BJ (cell line): ENCODE data around the gene CUL2. TPM values are rescaled to one million over a fixed set of nuclear protein-coding genes. Genes with fewer than 3 reads are reported as not detected.

Source experiments
- CTCF ChIA-PET: fragments of 350-600 bp; formaldehyde crosslinking; extraction: SDS; loops from one replicate; lab custom pipeline; 2021; ENCODE audit warnings: antibody characterized with exemption, inconsistent platforms; lab: Yijun Ruan, JAX
- POLR2A ChIA-PET: fragments of 300-600 bp; sonication (Branson Sonifier 250); formaldehyde crosslinking; extraction: SDS; loops from one replicate; lab custom pipeline; 2021; ENCODE audit warnings: antibody characterized with exemption; lab: Charles Lee
- DNase-seq: peaks from one replicate; pipeline ENCODE4 v3.0.0-alpha.2; 2011; ENCODE audit warnings: low read depth
- H3K27me3 ChIP-seq: 2 replicates; pipeline ENCODE4 v1.6.0; 2011; ENCODE audit warnings: low read length; ENCODE audit not compliant: control insufficient read depth, insufficient read depth
- H3K36me3 ChIP-seq: 2 replicates; pipeline ENCODE4 v1.5.1; 2011; ENCODE audit warnings: low read length; ENCODE audit not compliant: control insufficient read depth, insufficient read depth
- H3K4me3 ChIP-seq: 2 replicates; pipeline ENCODE4 v1.5.1; 2011; ENCODE audit warnings: low read depth, mild to moderate bottlenecking, control low read depth, low read length
- polyA plus RNA-seq: library from polyadenylated mRNA; depleted of rRNA; stranded (reverse); fragments of >200 nt; gene quantifications from 2 replicates; pipeline ENCODE4 v1.2.3, GENCODE V29; 2011
- TF ChIP-seq, protein P1 (sequence below): IDR thresholded peaks from 2 replicates; pipeline ENCODE4 v1.5.1; 2011; ENCODE audit warnings: low read depth, mild to moderate bottlenecking, control low read depth, inconsistent platforms, low read length, moderate library complexity; ENCODE audit not compliant: insufficient read depth

Gene CUL2
- polyA plus RNA-seq, 1 experiment: 9.4 TPM

GRCh38 chr10:35097510-35097909 lies 7.4 kb upstream of the CUL2 start:
- ChIA-PET CTCF (interaction anchor here (0.7 kb wide), 1 partner anchor 254 kb away, joined by 3 read pairs; no protein-coding TSS in a partner anchor), POLR2A (no interaction called here)
- no peak for DNase-seq
- Histone ChIP-seq H3K27me3 (peaks cover 2% of the 10 kb centered on the region; the same call in 1 of the 2 replicates), H3K4me3 (no peak overlapping the region), H3K36me3 (no peaks in the 10 kb centered on the region)
- TF ChIP-seq, protein P1, sequence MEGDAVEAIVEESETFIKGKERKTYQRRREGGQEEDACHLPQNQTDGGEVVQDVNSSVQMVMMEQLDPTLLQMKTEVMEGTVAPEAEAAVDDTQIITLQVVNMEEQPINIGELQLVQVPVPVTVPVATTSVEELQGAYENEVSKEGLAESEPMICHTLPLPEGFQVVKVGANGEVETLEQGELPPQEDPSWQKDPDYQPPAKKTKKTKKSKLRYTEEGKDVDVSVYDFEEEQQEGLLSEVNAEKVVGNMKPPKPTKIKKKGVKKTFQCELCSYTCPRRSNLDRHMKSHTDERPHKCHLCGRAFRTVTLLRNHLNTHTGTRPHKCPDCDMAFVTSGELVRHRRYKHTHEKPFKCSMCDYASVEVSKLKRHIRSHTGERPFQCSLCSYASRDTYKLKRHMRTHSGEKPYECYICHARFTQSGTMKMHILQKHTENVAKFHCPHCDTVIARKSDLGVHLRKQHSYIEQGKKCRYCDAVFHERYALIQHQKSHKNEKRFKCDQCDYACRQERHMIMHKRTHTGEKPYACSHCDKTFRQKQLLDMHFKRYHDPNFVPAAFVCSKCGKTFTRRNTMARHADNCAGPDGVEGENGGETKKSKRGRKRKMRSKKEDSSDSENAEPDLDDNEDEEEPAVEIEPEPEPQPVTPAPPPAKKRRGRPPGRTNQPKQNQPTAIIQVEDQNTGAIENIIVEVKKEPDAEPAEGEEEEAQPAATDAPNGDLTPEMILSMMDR: no peak

GRCh38 chr10:35096312-35096711 lies 6.2 kb upstream of the CUL2 start:
- DNase-seq: no peak
- ChIA-PET CTCF (no interaction called here), POLR2A (no interaction called here)
- TF ChIP-seq, protein P1: no peak
- Histone ChIP-seq H3K4me3 (no peak overlapping the region), H3K27me3 (peaks cover 2% of the 10 kb centered on the region; the same call in 1 of the 2 replicates), H3K36me3 (no peaks in the 10 kb centered on the region)

- ChIA-PET CTCF (no interaction called here), POLR2A (no interaction called here)
- TF ChIP-seq, protein P1: no peak
- DNase-seq: no peak
- Histone ChIP-seq H3K27me3 (no peaks in the 10 kb centered on the region), H3K36me3 (no peaks in the 10 kb centered on the region), H3K4me3 (no peak overlapping the region)
These were observed 2.7 kb upstream of the CUL2 start for GRCh38 chr10:35092851-35093250.

DNA sequence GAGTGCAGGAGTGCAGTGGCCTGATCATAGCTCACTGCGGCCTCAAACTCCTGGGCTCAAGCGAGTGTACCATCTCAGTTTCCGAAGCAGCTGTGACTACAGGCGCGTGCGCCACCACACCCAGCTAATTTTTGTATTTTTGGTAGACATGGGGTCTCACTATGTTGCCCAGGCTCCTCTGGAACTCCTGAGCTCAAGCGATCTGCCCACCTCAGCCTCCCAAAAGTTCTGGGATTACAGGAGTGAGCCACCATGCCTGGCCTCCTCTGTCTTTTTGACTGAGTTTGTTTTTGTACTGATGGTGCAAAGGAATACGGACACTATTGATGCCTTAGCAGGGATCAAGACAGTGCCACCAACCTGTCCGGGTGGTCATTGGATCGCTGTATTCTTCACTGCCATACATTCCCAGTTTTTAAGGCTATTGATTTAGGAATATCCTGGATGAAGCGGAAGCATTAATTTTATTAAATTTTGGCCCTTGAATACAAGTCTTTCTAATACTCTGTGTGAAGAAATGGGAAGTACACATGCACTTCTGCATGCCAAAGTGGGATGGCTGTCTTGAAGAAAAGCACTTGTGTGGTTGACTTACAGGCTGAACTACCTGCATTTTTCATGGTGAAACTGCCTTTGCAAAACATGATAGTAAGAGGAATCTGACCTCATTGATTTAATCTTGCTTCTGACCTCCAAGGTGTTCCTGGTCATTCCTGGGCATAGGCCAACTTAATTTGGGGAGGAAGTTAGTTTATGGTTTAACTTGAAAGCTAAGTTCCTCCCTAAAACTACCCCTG lies 2.1 kb upstream of the CUL2 start:
- H3K27me3 ChIP-seq: no peaks in the 10 kb centered on the region
- H3K4me3 ChIP-seq: no peak overlapping the region
- POLR2A ChIA-PET: no interaction called here
- H3K36me3 ChIP-seq: no peaks in the 10 kb centered on the region
- CTCF ChIA-PET: no interaction called here
- DNase-seq: no peak
- TF ChIP-seq, protein P1: no peak

- DNase-seq: no peak
- no peaks in the 10 kb centered on the region for H3K27me3 ChIP-seq
- ChIA-PET POLR2A (interaction anchor here (0.6 kb wide), 1 partner anchor 33 kb away, joined by 3 read pairs; no protein-coding TSS in a partner anchor), CTCF (interaction anchor here (1.2 kb wide), 1 partner anchor 9 kb away, joined by 3 read pairs; no protein-coding TSS in a partner anchor)
- H3K4me3 ChIP-seq: peak overlapping the region; percentile 98
- no peaks in the 10 kb centered on the region for H3K36me3 ChIP-seq
- TF ChIP-seq, protein P1: no peak
These were observed 455 bp downstream of the CUL2 start for GRCh38 chr10:35089611-35090161.
